Caco-2 (cell line): Measurements from ENCODE around the gene LRRC9. TPM values are rescaled to one million over a fixed set of nuclear protein-coding genes. Genes with fewer than 3 reads are reported as not detected.
A peak's percentile ranks its signal among the peaks of the same experiment; 100 is the strongest.
"Not testable (repeated sequence)": the region's sequence is repeated elsewhere in the genome, so short reads cannot be mapped to it uniquely, and the experiment has no call there.

Experiments used
- BruUV-seq: library from RNA; stranded (reverse); fragments of 400-500 nt; replicated peaks from 2 replicates; lab custom pipeline; 2021; lab: Mats Ljungman, UMichigan
- CTCF ChIA-PET: fragments of 300-600 bp; sonication (Branson Sonifier 250); formaldehyde crosslinking; loops from one replicate; lab custom pipeline; 2022; ENCODE audit warnings: antibody characterized with exemption; lab: Charles Lee
- POLR2A ChIA-PET: fragments of 300-600 bp; sonication (Branson Sonifier 250); formaldehyde crosslinking; loops from one replicate; lab custom pipeline; 2022; ENCODE audit warnings: antibody characterized with exemption; lab: Charles Lee
- DNase-seq, 2 experiments: peaks; one replicate each; pipeline versions ENCODE4 v3.0.0 to v3.0.0-alpha.2; 2020 to 2022
- H3K27me3 ChIP-seq: replicated peaks from 2 replicates; pipeline ENCODE4 v1.6.0; 2011; ENCODE audit warnings: low read length; ENCODE audit not compliant: control insufficient read depth, insufficient read depth
- H3K36me3 ChIP-seq: 2 replicates; pipeline ENCODE4 v1.5.1; 2011; ENCODE audit warnings: low read length; ENCODE audit not compliant: control insufficient read depth, insufficient read depth
- H3K4me1 ChIP-seq: fragments of 250-450 bp; sonication (Bioruptor Pico); 2 replicates; pipeline ENCODE4 v1.5.1; 2020; ENCODE audit warnings: mild to moderate bottlenecking
- H3K4me3 ChIP-seq: 2 replicates; pipeline ENCODE4 v1.5.1; 2011; ENCODE audit warnings: low read depth, mild to moderate bottlenecking, control low read depth, low read length
- H3K9me3 ChIP-seq: fragments of 250-450 bp; sonication (Bioruptor Pico); 2 replicates; pipeline ENCODE4 v1.5.1; 2020; ENCODE audit warnings: mild to moderate bottlenecking, moderate library complexity
- H3K27ac Mint-ChIP-seq: one replicate; pipeline ENCODE4 v1.8.0; 2022; ENCODE audit warnings: mixed read lengths; ENCODE audit not compliant: unreplicated experiment
- H3K27me3 Mint-ChIP-seq: one replicate; pipeline ENCODE4 v1.8.0; 2022; ENCODE audit warnings: mixed read lengths; ENCODE audit not compliant: insufficient read depth, unreplicated experiment
- H3K36me3 Mint-ChIP-seq: one replicate; pipeline ENCODE4 v1.8.0; 2022; ENCODE audit warnings: mild to moderate bottlenecking, mixed read lengths; ENCODE audit not compliant: insufficient read depth, unreplicated experiment
- H3K4me1 Mint-ChIP-seq: one replicate; pipeline ENCODE4 v1.8.0; 2022; ENCODE audit warnings: low read depth, mixed read lengths; ENCODE audit not compliant: unreplicated experiment
- H3K4me3 Mint-ChIP-seq: one replicate; pipeline ENCODE4 v1.8.0; 2022; ENCODE audit warnings: mild to moderate bottlenecking, moderate library complexity, mixed read lengths; ENCODE audit not compliant: unreplicated experiment
- H3K9me3 Mint-ChIP-seq: one replicate; pipeline ENCODE4 v1.8.0; 2022; ENCODE audit warnings: mixed read lengths; ENCODE audit not compliant: unreplicated experiment
- CTCF ChIP-seq, 2 experiments: fragments of 200-600 bp in 1 of 2; IDR thresholded peaks; 1 replicate in 1 of 2; 2 replicates in 1 of 2; pipeline versions ENCODE4 v1.5.1 to v1.8.0; 2011 to 2022; ENCODE audit warnings: antibody characterized with exemption in 1 of 2, control low read depth in 1 of 2, inconsistent platforms in 1 of 2, low read depth in 1 of 2, low read length in 1 of 2, mild to moderate bottlenecking in 1 of 2, moderate library complexity in 1 of 2; ENCODE audit not compliant: insufficient read depth in 1 of 2, severe bottlenecking in 1 of 2, unreplicated experiment in 1 of 2
- intact Hi-C: fragments of 100-400 bp; cut with micrococcal nuclease; formaldehyde crosslinking; loops from one replicate; pipeline ENCODE4 v1.10.0; 2022; ENCODE audit not compliant: unreplicated experiment
- total RNA-seq: library from RNA; stranded (reverse); gene quantifications from 2 replicates; pipeline ENCODE4 v1.2.3, GENCODE V29; 2022

LRRC9 gene
- total RNA-seq, 1 experiment from 2014 or later = 1.2 TPM

GRCh38 chr14:60035177-60035576, 115.2 kb downstream of the LRRC9 start:
- no peak overlapping the region for H3K4me3 ChIP-seq
- DNase-seq = no peak
- ChIA-PET POLR2A (no interaction called here), CTCF (no interaction called here)
- peaks cover 6% of the 10 kb centered on the region for H3K4me1 Mint-ChIP-seq
- peaks cover 10% of the 10 kb centered on the region for H3K9me3 Mint-ChIP-seq
- H3K4me3 Mint-ChIP-seq = no peak overlapping the region
- BruUV-seq = no TSS peak
- H3K36me3 Mint-ChIP-seq = no peaks in the 10 kb centered on the region
- no peaks in the 10 kb centered on the region for H3K27me3 Mint-ChIP-seq
- H3K9me3 ChIP-seq = no peaks in the 10 kb centered on the region
- H3K27me3 ChIP-seq = no peaks in the 10 kb centered on the region; the same call in 1 of the 2 replicates
- no peak for TF ChIP-seq CTCF (IDR thresholded peaks at IDR 0.05; ENCODE audit: insufficient read depth in 1 of 2, low read depth in 1 of 2, low read length in 1 of 2, severe bottlenecking in 1 of 2, unreplicated experiment in 1 of 2)
- no peaks in the 10 kb centered on the region for H3K36me3 ChIP-seq
- H3K27ac Mint-ChIP-seq = no peak overlapping the region
- intact Hi-C loops = no loop called here
- no peaks in the 10 kb centered on the region for H3K4me1 ChIP-seq

- H3K27me3 ChIP-seq, H3K4me3 ChIP-seq, H3K9me3 ChIP-seq, intact Hi-C loops, CTCF ChIA-PET, H3K36me3 Mint-ChIP-seq, H3K27me3 Mint-ChIP-seq, H3K36me3 ChIP-seq, BruUV-seq: not testable (repeated sequence)
- POLR2A ChIA-PET = interaction anchor here (0.6 kb wide), 1 partner anchor 201 kb away, joined by 3 read pairs; the partner anchor contains the start of gene PPM1A
- Mint-ChIP-seq H3K4me3 (peak overlapping the region; percentile 53), H3K9me3 (peaks cover 51% of the 10 kb centered on the region), H3K4me1 (peaks cover 19% of the 10 kb centered on the region), H3K27ac (peak overlapping the region; percentile 61)
- DNase-seq = peak in 1 of 2 experiments; percentile 23
- H3K4me1 ChIP-seq = peaks cover 32% of the 10 kb centered on the region
Measured at GRCh38 chr14:60047976-60048375, 128.0 kb downstream of the LRRC9 start.

- H3K4me3 Mint-ChIP-seq = no peak overlapping the region
- Histone ChIP-seq H3K4me3 (no peak overlapping the region), H3K9me3 (no peaks in the 10 kb centered on the region; the same call in 1 of the 2 replicates), H3K4me1 (peaks cover 25% of the 10 kb centered on the region), H3K27me3 (no peaks in the 10 kb centered on the region), H3K36me3 (no peaks in the 10 kb centered on the region)
- TF ChIP-seq CTCF (IDR thresholded peaks at IDR 0.05; ENCODE audit: insufficient read depth in 1 of 2, low read depth in 1 of 2, low read length in 1 of 2, severe bottlenecking in 1 of 2, unreplicated experiment in 1 of 2) = no peak
- peaks cover 6% of the 10 kb centered on the region for H3K36me3 Mint-ChIP-seq
- BruUV-seq = no TSS peak
- no peak overlapping the region for H3K27ac Mint-ChIP-seq
- POLR2A ChIA-PET = no interaction called here
- peaks cover 17% of the 10 kb centered on the region for H3K4me1 Mint-ChIP-seq
- H3K27me3 Mint-ChIP-seq = no peaks in the 10 kb centered on the region
- peaks cover 18% of the 10 kb centered on the region for H3K9me3 Mint-ChIP-seq
- intact Hi-C loops = no loop called here
- no peak for DNase-seq
- CTCF ChIA-PET = no interaction called here
Measured at GRCh38 chr14:60051721-60052221, 131.8 kb downstream of the LRRC9 start.
